Measurements from ENCODE around the gene UNC5C.

UNC5C gene

GRCh38 chr4:95381843-95382580, 166.8 kb downstream of the UNC5C start:
- TF ChIP-seq CTCF (IDR thresholded peaks at IDR 0.05; ENCODE audit: insufficient read depth, low read depth, low read length, missing control alignments) = no peak
- H3K4me3 ChIP-seq (ENCODE audit: low read depth, low read length) = no peak overlapping the region
- DNase-seq (ENCODE audit: low read depth) = no peak

DNA sequence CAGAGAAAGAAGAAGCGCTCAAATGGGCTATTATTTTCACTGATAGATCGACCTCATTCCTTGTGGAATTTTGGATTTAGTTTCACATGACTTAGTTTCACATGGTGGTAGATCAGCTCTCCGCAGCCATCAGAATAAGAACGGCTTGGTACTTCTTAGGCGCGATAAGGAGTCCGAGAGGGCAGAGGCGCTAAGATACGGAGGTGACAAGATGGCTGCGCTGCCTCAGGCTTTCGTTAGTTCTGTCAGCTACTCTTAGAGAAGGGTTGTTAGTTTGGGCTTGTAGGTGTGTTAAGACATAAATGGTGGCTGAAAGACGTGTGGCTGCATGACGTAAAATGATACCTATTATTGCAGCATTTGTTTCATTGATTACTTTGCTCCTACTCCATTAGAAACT, 169.1 kb downstream of the UNC5C start:
- H3K4me3 ChIP-seq (ENCODE audit: low read depth, low read length) = no peak overlapping the region
- no peak for DNase-seq (ENCODE audit: low read depth)
- TF ChIP-seq CTCF (IDR thresholded peaks at IDR 0.05; ENCODE audit: insufficient read depth, low read depth, low read length, missing control alignments) = no peak

GRCh38 chr4:95377366-95377900, 171.3 kb downstream of the UNC5C start:
- DNase-seq (ENCODE audit: low read depth) = no peak
- no peak for TF ChIP-seq CTCF (IDR thresholded peaks at IDR 0.05; ENCODE audit: insufficient read depth, low read depth, low read length, missing control alignments)
- H3K4me3 ChIP-seq (ENCODE audit: low read depth, low read length) = no peak overlapping the region

DNA sequence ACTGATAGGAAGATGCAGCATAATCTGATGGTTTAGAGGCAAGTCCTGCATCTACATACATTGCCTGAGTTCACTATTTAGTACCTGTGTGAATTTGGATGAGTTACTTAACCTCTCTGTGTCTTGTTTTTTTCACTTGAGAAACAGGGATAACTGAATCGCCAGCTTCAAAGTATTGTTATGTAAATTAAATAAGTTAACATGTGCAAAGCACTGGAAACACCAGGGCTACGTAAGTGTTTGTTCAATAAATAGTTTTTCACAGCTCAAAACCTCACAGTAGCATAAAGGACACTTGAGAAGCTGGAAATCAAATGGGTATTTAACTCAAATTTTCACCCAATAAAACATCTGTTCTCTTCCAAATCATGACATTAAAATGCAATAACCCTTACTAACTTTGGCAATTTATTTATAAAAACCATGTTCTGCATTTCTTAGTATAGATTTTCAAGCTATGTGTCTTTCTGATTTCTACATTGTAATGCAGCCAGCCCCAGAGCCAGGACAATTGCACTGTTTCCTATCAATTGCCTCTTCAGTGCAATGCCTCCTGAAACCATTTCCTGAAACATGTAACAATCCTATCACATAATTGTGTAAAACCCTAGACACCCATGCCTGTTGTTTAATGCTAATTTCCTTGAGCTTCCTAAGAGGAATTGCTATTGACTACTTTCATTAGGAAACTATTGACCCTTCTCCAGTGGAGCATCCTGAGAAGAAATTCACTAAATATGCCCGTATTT, 177.1 kb downstream of the UNC5C start:
- H3K4me3 ChIP-seq (ENCODE audit: low read depth, low read length) = no peak overlapping the region
- no peak for TF ChIP-seq CTCF (IDR thresholded peaks at IDR 0.05; ENCODE audit: insufficient read depth, low read depth, low read length, missing control alignments)

DNA sequence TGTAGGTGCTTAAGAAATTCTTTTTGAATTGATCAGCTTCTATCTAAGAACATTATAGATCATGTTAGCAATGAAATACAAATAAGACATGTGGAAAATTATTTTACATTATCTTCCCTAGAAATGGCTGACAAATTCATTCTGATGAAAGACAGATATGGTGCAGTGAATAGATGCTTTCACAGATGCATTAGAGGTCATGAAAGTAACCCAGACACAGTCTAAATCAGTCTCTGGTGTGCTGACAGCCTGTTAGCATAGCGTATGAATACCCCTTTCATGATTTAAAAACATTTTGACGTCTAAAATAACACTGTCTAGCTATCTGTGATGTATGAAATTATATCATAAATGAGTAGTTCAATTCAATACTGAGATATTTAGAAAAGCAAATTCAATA, 180.9 kb downstream of the UNC5C start:
- DNase-seq (ENCODE audit: low read depth) = no peak
- no peak overlapping the region for H3K4me3 ChIP-seq (ENCODE audit: low read depth, low read length)
- no peak for TF ChIP-seq CTCF (IDR thresholded peaks at IDR 0.05; ENCODE audit: insufficient read depth, low read depth, low read length, missing control alignments)

More for the DNA sequence above, 177.1 kb downstream of the UNC5C start:
- DNase-seq (ENCODE audit: low read depth) = no peak

GRCh38 chr4:95363966-95364365, 184.8 kb downstream of the UNC5C start:
- no peak for TF ChIP-seq CTCF (IDR thresholded peaks at IDR 0.05; ENCODE audit: insufficient read depth, low read depth, low read length, missing control alignments)
- no peak for DNase-seq (ENCODE audit: low read depth)

More at GRCh38 chr4:95363966-95364365, 184.8 kb downstream of the UNC5C start:
- no peak overlapping the region for H3K4me3 ChIP-seq (ENCODE audit: low read depth, low read length)

All from GM12865 (cell line).